DND-41 (cell line): Measurements from ENCODE around the gene THOP1.

Experiments used
- ATAC-seq: fragments of 200-7000 bp; cut with Tn5 transposase; 3 replicates; pipeline ENCODE4 v1.9.1; 2021; ENCODE audit warnings: low read depth; ENCODE audit not compliant: insufficient read depth
- DNase-seq: peaks from one replicate; pipeline ENCODE4 v3.0.0-alpha.2; 2020
- H2AFZ ChIP-seq: 2 replicates; pipeline ENCODE4 v1.6.0; 2012; ENCODE audit warnings: low read depth, low read length
- H3K27ac ChIP-seq: 2 replicates; pipeline ENCODE4 v1.5.1; 2012; ENCODE audit warnings: low read length, inconsistent platforms
- H3K27me3 ChIP-seq: fragments of 200-600 bp; sonication (generic); 2 replicates; pipeline ENCODE4 v1.6.0; 2012; ENCODE audit warnings: low read length, mild to moderate bottlenecking, inconsistent platforms; ENCODE audit not compliant: insufficient read depth, poor library complexity
- H3K36me3 ChIP-seq: 2 replicates; pipeline ENCODE4 v1.5.1; 2012; ENCODE audit warnings: low read length, inconsistent platforms; ENCODE audit not compliant: insufficient read depth
- H3K4me1 ChIP-seq: 2 replicates; pipeline ENCODE4 v1.5.1; 2012; ENCODE audit warnings: mild to moderate bottlenecking, low read length; ENCODE audit not compliant: insufficient read depth
- H3K4me2 ChIP-seq: 2 replicates; pipeline ENCODE4 v1.6.0; 2012; ENCODE audit warnings: mild to moderate bottlenecking, moderate library complexity, low read length, inconsistent platforms; ENCODE audit not compliant: insufficient read depth
- H3K4me3 ChIP-seq, 2 experiments: fragments of 200-600 bp in 1 of 2; shearing (Covaris generic) in 1 of 2; 2 replicates each; pipeline ENCODE4 v1.5.1; 2012 to 2016; ENCODE audit warnings: inconsistent platforms in 2 of 2, low read length in 2 of 2, mild to moderate bottlenecking in 2 of 2, low read depth in 1 of 2, moderate library complexity in 1 of 2
- H3K79me2 ChIP-seq: 2 replicates; pipeline ENCODE4 v1.6.0; 2012; ENCODE audit warnings: low read length, inconsistent platforms; ENCODE audit not compliant: insufficient read depth
- H3K9ac ChIP-seq: 2 replicates; pipeline ENCODE4 v1.6.0; 2012; ENCODE audit warnings: low read depth, mild to moderate bottlenecking, inconsistent platforms, low read length, moderate library complexity
- H3K9me3 ChIP-seq: 2 replicates; pipeline ENCODE4 v1.5.1; 2012; ENCODE audit warnings: low read length, moderate library complexity, mild to moderate bottlenecking, inconsistent platforms; ENCODE audit not compliant: insufficient read depth, severe bottlenecking
- H4K20me1 ChIP-seq: 2 replicates; pipeline ENCODE4 v1.6.0; 2012; ENCODE audit warnings: low read length; ENCODE audit not compliant: insufficient read depth
- CTCF ChIP-seq: IDR thresholded peaks from 2 replicates; pipeline ENCODE4 v1.5.1; 2012; ENCODE audit warnings: borderline replicate concordance, low read length, moderate library complexity, mild to moderate bottlenecking; ENCODE audit not compliant: poor library complexity, severe bottlenecking; ENCODE audit errors: extremely low read depth
- EZH2 ChIP-seq: IDR thresholded peaks from 3 replicates; pipeline ENCODE4 v1.6.1; 2012; ENCODE audit warnings: borderline replicate concordance, low read depth, mild to moderate bottlenecking, moderate library complexity, low read length, inconsistent platforms; ENCODE audit not compliant: severe bottlenecking

Gene THOP1

GRCh38 chr19:2824129-2824528, 38.8 kb downstream of the THOP1 start:
- H3K27me3 ChIP-seq = no peaks in the 10 kb centered on the region
- H3K4me1 ChIP-seq = peaks cover 18% of the 10 kb centered on the region
- H3K79me2 ChIP-seq = peaks cover 6% of the 10 kb centered on the region
- H3K4me3 ChIP-seq = no peak overlapping the region
- H2AFZ ChIP-seq = no peak overlapping the region
- DNase-seq (no peak), ATAC-seq (no peak)
- no peaks in the 10 kb centered on the region for H3K9me3 ChIP-seq
- no peaks in the 10 kb centered on the region for H4K20me1 ChIP-seq
- H3K36me3 ChIP-seq = peaks cover 24% of the 10 kb centered on the region
- H3K4me2 ChIP-seq = no peak overlapping the region
- TF ChIP-seq CTCF (no peak), EZH2 (no peak)
- H3K9ac ChIP-seq = no peak overlapping the region
- no peak overlapping the region for H3K27ac ChIP-seq

DNA sequence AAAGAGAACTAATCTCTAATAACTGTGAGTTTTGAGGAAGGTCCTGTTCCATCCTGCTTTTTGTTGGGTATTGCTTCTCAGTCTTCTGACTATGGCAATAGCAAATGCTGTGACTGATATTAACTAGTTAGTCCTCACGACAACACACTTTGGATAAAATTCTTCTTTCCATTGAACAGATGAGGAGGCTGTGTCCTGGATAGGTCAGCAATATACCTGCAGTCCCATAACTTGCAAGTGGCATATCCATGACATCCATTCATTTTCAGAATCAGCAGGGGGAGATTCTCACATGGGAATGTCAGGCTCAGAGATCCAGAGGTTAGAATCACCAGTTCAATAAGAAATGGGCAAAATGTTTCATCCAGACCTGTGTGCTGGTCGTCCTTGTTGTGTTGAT, 41.7 kb downstream of the THOP1 start:
- Histone ChIP-seq H3K79me2 (no peaks in the 10 kb centered on the region), H3K4me2 (no peak overlapping the region), H3K27ac (no peak overlapping the region), H3K9me3 (peaks cover 2% of the 10 kb centered on the region), H3K4me3 (no peak overlapping the region), H3K36me3 (peaks cover 24% of the 10 kb centered on the region), H3K9ac (no peak overlapping the region), H4K20me1 (no peaks in the 10 kb centered on the region), H3K4me1 (no peaks in the 10 kb centered on the region), H3K27me3 (no peaks in the 10 kb centered on the region), H2AFZ (no peak overlapping the region)
- DNase-seq (no peak), ATAC-seq (no peak)
- TF ChIP-seq EZH2 = no peak
- TF ChIP-seq CTCF = no peak

DNA sequence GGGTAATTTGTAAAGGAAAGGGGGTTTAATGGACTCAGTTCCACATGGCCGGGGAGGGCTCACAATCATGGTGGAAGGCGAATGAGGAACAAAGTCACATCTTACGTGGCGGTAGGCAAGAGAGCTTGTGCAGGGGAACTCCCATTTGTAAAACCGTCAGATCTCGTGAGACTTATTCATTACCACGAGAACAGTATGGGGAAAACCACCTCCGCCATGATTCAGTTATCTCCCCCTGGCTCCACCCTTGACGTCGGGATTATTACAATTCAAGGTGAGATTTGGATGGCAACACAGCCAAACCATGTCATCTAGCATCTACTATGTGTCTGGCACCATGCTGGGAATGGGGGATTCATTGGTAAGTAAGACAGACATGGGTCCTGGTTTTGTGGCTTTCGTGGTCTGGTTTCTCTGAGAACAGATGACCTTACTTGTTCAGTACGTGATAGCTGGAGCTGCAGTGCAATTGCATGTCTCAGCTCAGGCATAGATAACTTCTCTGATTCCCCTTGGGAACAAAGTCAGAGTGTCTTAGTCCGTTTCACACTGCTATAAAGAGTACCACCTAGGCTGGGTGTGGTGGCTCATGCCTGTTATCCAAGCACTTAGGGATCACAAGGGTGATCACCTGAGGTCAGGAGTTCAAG, 42.7 kb downstream of the THOP1 start:
- Histone ChIP-seq H4K20me1 (no peaks in the 10 kb centered on the region), H3K4me2 (no peak overlapping the region), H3K27me3 (no peaks in the 10 kb centered on the region), H3K36me3 (peaks cover 31% of the 10 kb centered on the region), H2AFZ (no peak overlapping the region), H3K79me2 (no peaks in the 10 kb centered on the region), H3K27ac (no peak overlapping the region), H3K4me1 (no peaks in the 10 kb centered on the region), H3K4me3 (no peak overlapping the region), H3K9ac (no peak overlapping the region), H3K9me3 (peaks cover 10% of the 10 kb centered on the region)
- DNase-seq (no peak), ATAC-seq (no peak)
- TF ChIP-seq EZH2 = no peak
- no peak for TF ChIP-seq CTCF
